PFSK-1 (cell line): ENCODE measurements around the gene PEAK1.

Source experiments
- POLR2AphosphoS5 ChIP-seq: IDR thresholded peaks from 2 replicates; pipeline ENCODE4 v1.6.1; 2012; ENCODE audit warnings: low read depth, mild to moderate bottlenecking, control low read depth, low read length, moderate library complexity
- REST ChIP-seq, 2 experiments: IDR thresholded peaks; 2 replicates each; pipeline versions ENCODE4 v1.6.1 to v1.8.0; 2011 to 2012; ENCODE audit warnings: low read depth in 2 of 2, low read length in 2 of 2, control low read depth in 1 of 2, inconsistent platforms in 1 of 2, mild to moderate bottlenecking in 1 of 2, moderate library complexity in 1 of 2; ENCODE audit not compliant: insufficient read depth in 1 of 2
- SIN3A ChIP-seq: IDR thresholded peaks from 2 replicates; pipeline ENCODE4 v1.6.1; 2012; ENCODE audit warnings: mild to moderate bottlenecking, low read length, moderate library complexity, borderline replicate concordance; ENCODE audit not compliant: insufficient read depth
- TAF1 ChIP-seq: IDR thresholded peaks from 2 replicates; pipeline ENCODE4 v1.6.1; 2012; ENCODE audit warnings: low read length, control low read depth, borderline replicate concordance; ENCODE audit not compliant: insufficient read depth

- TF ChIP-seq SIN3A (no peak), POLR2AphosphoS5 (no peak), REST (IDR thresholded peaks at IDR 0.05; ENCODE audit: insufficient read depth in 1 of 2, low read depth in 2 of 2, low read length in 2 of 2) (no peak), TAF1 (no peak)
Observed at GRCh38 chr15:77292969-77293558, 126.8 kb downstream of the PEAK1 start.
